CD4-positive, alpha-beta T cell (primary cell): ENCODE data around the gene PBOV1. TPM values are rescaled to one million over a fixed set of nuclear protein-coding genes. Genes with fewer than 3 reads are reported as not detected.

Experiments used
- ATAC-seq: fragments of 200-7000 bp; cut with Tn5 transposase; one replicate; pipeline ENCODE4 v1.10.0; 2022; ENCODE audit warnings: mild to moderate bottlenecking; ENCODE audit not compliant: poor library complexity
- CTCF ChIA-PET: fragments of 350-600 bp; sonication (Branson Sonifier 250); formaldehyde crosslinking; loops from one replicate; lab custom pipeline; 2021; ENCODE audit warnings: antibody characterized with exemption, inconsistent platforms; lab: Charles Lee
- POLR2A ChIA-PET: fragments of 350-600 bp; sonication (Branson Sonifier 250); formaldehyde crosslinking; loops from one replicate; lab custom pipeline; 2021; ENCODE audit warnings: antibody characterized with exemption, inconsistent platforms; lab: Charles Lee
- DNase-seq, 14 experiments: peaks; one replicate each; pipeline ENCODE4 v3.0.0-alpha.2; 2013 to 2020; ENCODE audit warnings: mixed read lengths in 2 of 14
- H3K27ac ChIP-seq, 2 donors: one replicate each; pipeline versions ENCODE4 v1.5.1 to v1.7.0; 2013; ENCODE audit warnings: low read length in 2 of 2, low read depth in 1 of 2, mild to moderate bottlenecking in 1 of 2
- H3K27me3 ChIP-seq, 2 experiments: 1 replicate in 1 of 2; 2 replicates in 1 of 2; pipeline versions ENCODE4 v1.6.1 to v1.7.0; 2013; ENCODE audit warnings: low read length in 2 of 2, control low read depth in 1 of 2, mild to moderate bottlenecking in 1 of 2, moderate library complexity in 1 of 2; ENCODE audit not compliant: insufficient read depth in 2 of 2, control insufficient read depth in 1 of 2
- H3K36me3 ChIP-seq: one replicate; pipeline ENCODE4 v1.6.1; 2013; ENCODE audit warnings: low read length, control low read depth; ENCODE audit not compliant: insufficient read depth
- H3K4me1 ChIP-seq: one replicate; pipeline ENCODE4 v1.6.1; 2013; ENCODE audit warnings: low read length, control low read depth; ENCODE audit not compliant: insufficient read depth
- H3K4me3 ChIP-seq: one replicate; pipeline ENCODE4 v1.5.1; 2013; ENCODE audit warnings: mild to moderate bottlenecking, low read length, moderate library complexity
- H3K9me3 ChIP-seq, 2 experiments: 1 replicate in 1 of 2; 2 replicates in 1 of 2; pipeline versions ENCODE4 v1.6.1 to v1.7.0; 2013; ENCODE audit warnings: low read length in 2 of 2, mild to moderate bottlenecking in 2 of 2, control low read depth in 1 of 2, moderate library complexity in 1 of 2; ENCODE audit not compliant: control insufficient read depth in 1 of 2, insufficient read depth in 1 of 2
- H3K27ac Mint-ChIP-seq: one replicate; pipeline ENCODE4 v1.8.0; 2020; ENCODE audit warnings: mixed read lengths
- H3K27me3 Mint-ChIP-seq: one replicate; pipeline ENCODE4 v1.8.0; 2021; ENCODE audit warnings: mixed read lengths
- H3K36me3 Mint-ChIP-seq: one replicate; pipeline ENCODE4 v1.8.0; 2021; ENCODE audit warnings: low read depth, mixed read lengths
- H3K4me1 Mint-ChIP-seq: one replicate; pipeline ENCODE4 v1.8.0; 2021; ENCODE audit warnings: low read depth, mixed read lengths
- H3K4me3 Mint-ChIP-seq: one replicate; pipeline ENCODE4 v1.8.0; 2020; ENCODE audit warnings: mild to moderate bottlenecking, mixed read lengths
- H3K9me3 Mint-ChIP-seq: one replicate; pipeline ENCODE4 v1.8.0; 2020; ENCODE audit warnings: mixed read lengths
- CTCF ChIP-seq: fragments of 200-600 bp; IDR thresholded peaks from one replicate; pipeline ENCODE4 v1.8.0; 2022; ENCODE audit warnings: antibody characterized with exemption, mild to moderate bottlenecking
- intact Hi-C, 2 experiments: fragments of 100-400 bp; cut with DNase I in 1 of 2; cut with micrococcal nuclease in 1 of 2; formaldehyde crosslinking; loops; one replicate each; pipeline versions ENCODE4 v1.15.1 to v1.9.0; 2023 to 2025; cut with DNase I, micrococcal nuclease
- total RNA-seq, 174 experiments: library from RNA in 2 of 174; stranded (reverse) in 2 of 174; gene quantifications; one replicate each; pipeline ENCODE4 v1.2.3 and lab custom pipeline; 2021 to 2026

The PBOV1 gene
- total RNA-seq, 2 experiments from 2014 or later: not detected

- no peak overlapping the region for H3K27ac ChIP-seq
- ATAC-seq (no peak), DNase-seq (no peak)
- H3K4me1 ChIP-seq: no peaks in the 10 kb centered on the region
- TF ChIP-seq CTCF: no peak
- ChIA-PET POLR2A (no interaction called here), CTCF (no interaction called here)
- H3K36me3 ChIP-seq: no peaks in the 10 kb centered on the region
- H3K27me3 ChIP-seq: peaks cover 0 to 4% of the 10 kb centered on the region in 2 experiments
- Mint-ChIP-seq H3K4me3 (no peak overlapping the region), H3K4me1 (no peaks in the 10 kb centered on the region), H3K27ac (no peak overlapping the region), H3K36me3 (no peaks in the 10 kb centered on the region), H3K27me3 (peaks cover 39% of the 10 kb centered on the region), H3K9me3 (no peaks in the 10 kb centered on the region)
- no peaks in the 10 kb centered on the region for H3K9me3 ChIP-seq
- H3K4me3 ChIP-seq: no peak overlapping the region
- intact Hi-C loops: no loop called here
These were observed 12.6 kb upstream of the PBOV1 start for GRCh38 chr6:138230759-138231380.

GRCh38 chr6:138230221-138230620 lies 11.9 kb upstream of the PBOV1 start:
- Histone ChIP-seq H3K36me3 (no peaks in the 10 kb centered on the region), H3K27ac (no peak overlapping the region), H3K27me3 (peaks cover 0 to 4% of the 10 kb centered on the region in 2 experiments), H3K9me3 (no peaks in the 10 kb centered on the region), H3K4me1 (no peaks in the 10 kb centered on the region), H3K4me3 (no peak overlapping the region)
- no peak overlapping the region for H3K4me3 Mint-ChIP-seq
- peaks cover 36% of the 10 kb centered on the region for H3K27me3 Mint-ChIP-seq
- ChIA-PET POLR2A (no interaction called here), CTCF (no interaction called here)
- intact Hi-C loops: no loop called here
- TF ChIP-seq CTCF: no peak
- no peak overlapping the region for H3K27ac Mint-ChIP-seq
- no peaks in the 10 kb centered on the region for H3K36me3 Mint-ChIP-seq
- no peaks in the 10 kb centered on the region for H3K4me1 Mint-ChIP-seq
- no peak for DNase-seq
- no peaks in the 10 kb centered on the region for H3K9me3 Mint-ChIP-seq
- ATAC-seq: no peak

GRCh38 chr6:138229663-138230179 lies 11.4 kb upstream of the PBOV1 start:
- ATAC-seq (no peak), DNase-seq (no peak)
- Histone ChIP-seq H3K36me3 (no peaks in the 10 kb centered on the region), H3K9me3 (no peaks in the 10 kb centered on the region), H3K27ac (no peak overlapping the region), H3K4me3 (no peak overlapping the region), H3K4me1 (no peaks in the 10 kb centered on the region), H3K27me3 (peaks cover 0 to 4% of the 10 kb centered on the region in 2 experiments)
- peaks cover 34% of the 10 kb centered on the region for H3K27me3 Mint-ChIP-seq
- ChIA-PET CTCF (no interaction called here), POLR2A (no interaction called here)
- TF ChIP-seq CTCF: no peak
- no peaks in the 10 kb centered on the region for H3K4me1 Mint-ChIP-seq
- no peaks in the 10 kb centered on the region for H3K36me3 Mint-ChIP-seq
- intact Hi-C loops: no loop called here
- H3K4me3 Mint-ChIP-seq: no peak overlapping the region
- H3K27ac Mint-ChIP-seq: no peak overlapping the region
- no peaks in the 10 kb centered on the region for H3K9me3 Mint-ChIP-seq
